ENCODE data around the gene LAS1L.

DNA sequence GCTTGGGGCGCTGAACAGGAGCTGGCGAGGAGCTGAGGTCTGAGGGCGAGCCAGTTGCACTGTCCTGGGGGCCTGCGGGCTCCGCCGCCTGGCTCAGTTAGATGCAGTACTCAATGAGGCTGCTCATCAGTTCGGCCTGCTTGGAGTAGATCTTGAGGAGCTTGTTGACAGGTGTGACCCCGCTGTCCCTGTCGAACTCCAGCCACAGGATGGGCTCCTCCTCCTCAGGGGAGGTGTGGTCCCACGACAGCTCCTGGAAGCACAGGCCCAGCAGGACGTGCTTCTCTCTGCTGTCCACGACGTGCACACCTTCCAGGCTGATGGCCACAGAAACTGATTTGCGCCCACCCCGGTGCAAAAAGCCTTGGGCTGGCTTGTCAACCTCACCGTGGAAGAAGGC lies 16.5 kb upstream of the LAS1L start:
- TF ChIP-seq, protein P1, sequence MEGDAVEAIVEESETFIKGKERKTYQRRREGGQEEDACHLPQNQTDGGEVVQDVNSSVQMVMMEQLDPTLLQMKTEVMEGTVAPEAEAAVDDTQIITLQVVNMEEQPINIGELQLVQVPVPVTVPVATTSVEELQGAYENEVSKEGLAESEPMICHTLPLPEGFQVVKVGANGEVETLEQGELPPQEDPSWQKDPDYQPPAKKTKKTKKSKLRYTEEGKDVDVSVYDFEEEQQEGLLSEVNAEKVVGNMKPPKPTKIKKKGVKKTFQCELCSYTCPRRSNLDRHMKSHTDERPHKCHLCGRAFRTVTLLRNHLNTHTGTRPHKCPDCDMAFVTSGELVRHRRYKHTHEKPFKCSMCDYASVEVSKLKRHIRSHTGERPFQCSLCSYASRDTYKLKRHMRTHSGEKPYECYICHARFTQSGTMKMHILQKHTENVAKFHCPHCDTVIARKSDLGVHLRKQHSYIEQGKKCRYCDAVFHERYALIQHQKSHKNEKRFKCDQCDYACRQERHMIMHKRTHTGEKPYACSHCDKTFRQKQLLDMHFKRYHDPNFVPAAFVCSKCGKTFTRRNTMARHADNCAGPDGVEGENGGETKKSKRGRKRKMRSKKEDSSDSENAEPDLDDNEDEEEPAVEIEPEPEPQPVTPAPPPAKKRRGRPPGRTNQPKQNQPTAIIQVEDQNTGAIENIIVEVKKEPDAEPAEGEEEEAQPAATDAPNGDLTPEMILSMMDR (conservative IDR thresholded peaks at IDR 0.05; ENCODE audit: low read length): no peak
- TF ChIP-seq EZH2phosphoT487 (IDR thresholded peaks at IDR 0.05; ENCODE audit: borderline replicate concordance, low read depth, low read length): no peak

Measured in OCI-LY7 (cell line).